ENCODE results near the gene CD72. TPM values are rescaled to one million over a fixed set of nuclear protein-coding genes. Genes with fewer than 3 reads are reported as not detected.

The CD72 gene
- total RNA-seq, 1 donor, result 2.9 TPM

DNA sequence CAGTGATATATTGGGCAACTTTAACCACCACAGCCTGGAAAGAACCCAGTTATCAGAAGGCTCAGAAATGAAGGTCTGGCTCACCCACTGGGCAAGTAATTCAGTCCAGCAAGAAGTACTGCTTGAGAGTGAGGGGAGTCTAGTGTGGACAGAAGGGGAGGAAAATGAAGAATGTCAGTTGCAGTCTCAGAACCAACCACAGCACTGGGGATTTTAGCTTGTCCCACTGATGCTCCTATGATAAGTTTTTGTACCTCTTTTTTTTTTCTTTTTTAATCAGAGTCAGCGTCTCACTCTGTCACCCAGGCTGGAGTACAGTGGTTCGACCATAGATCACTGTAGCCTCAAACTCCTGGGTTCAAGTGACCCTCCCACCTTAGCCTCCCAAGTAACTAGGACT lies 9.4 kb upstream of the CD72 start:
- Histone ChIP-seq H4K20me1 (ENCODE audit: insufficient read depth, low read length) (no peaks in the 10 kb centered on the region), H3K4me3 (ENCODE audit: insufficient read depth, low read length) (no peak overlapping the region), H3K27me3 (ENCODE audit: insufficient read depth, low read length) (no peaks in the 10 kb centered on the region), H3K4me1 (ENCODE audit: insufficient read depth, low read length) (no peaks in the 10 kb centered on the region), H3K27ac (ENCODE audit: low read depth, low read length) (no peak overlapping the region), H3K4me2 (ENCODE audit: insufficient read depth, low read length) (no peak overlapping the region), H3K36me3 (ENCODE audit: insufficient read depth, low read length) (no peaks in the 10 kb centered on the region), H2AFZ (ENCODE audit: low read length) (no peak overlapping the region), H3K9me3 (ENCODE audit: low read depth, low read length) (no peaks in the 10 kb centered on the region), H3K79me2 (ENCODE audit: insufficient read depth, low read length) (no peaks in the 10 kb centered on the region)
- TF ChIP-seq, protein P1, sequence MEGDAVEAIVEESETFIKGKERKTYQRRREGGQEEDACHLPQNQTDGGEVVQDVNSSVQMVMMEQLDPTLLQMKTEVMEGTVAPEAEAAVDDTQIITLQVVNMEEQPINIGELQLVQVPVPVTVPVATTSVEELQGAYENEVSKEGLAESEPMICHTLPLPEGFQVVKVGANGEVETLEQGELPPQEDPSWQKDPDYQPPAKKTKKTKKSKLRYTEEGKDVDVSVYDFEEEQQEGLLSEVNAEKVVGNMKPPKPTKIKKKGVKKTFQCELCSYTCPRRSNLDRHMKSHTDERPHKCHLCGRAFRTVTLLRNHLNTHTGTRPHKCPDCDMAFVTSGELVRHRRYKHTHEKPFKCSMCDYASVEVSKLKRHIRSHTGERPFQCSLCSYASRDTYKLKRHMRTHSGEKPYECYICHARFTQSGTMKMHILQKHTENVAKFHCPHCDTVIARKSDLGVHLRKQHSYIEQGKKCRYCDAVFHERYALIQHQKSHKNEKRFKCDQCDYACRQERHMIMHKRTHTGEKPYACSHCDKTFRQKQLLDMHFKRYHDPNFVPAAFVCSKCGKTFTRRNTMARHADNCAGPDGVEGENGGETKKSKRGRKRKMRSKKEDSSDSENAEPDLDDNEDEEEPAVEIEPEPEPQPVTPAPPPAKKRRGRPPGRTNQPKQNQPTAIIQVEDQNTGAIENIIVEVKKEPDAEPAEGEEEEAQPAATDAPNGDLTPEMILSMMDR (IDR thresholded peaks at IDR 0.05; ENCODE audit: extremely low read depth, low read depth, low read length), result no peak
- DNase-seq (ENCODE audit: insufficient read length, low spot score, missing footprints), result no peak

DNA sequence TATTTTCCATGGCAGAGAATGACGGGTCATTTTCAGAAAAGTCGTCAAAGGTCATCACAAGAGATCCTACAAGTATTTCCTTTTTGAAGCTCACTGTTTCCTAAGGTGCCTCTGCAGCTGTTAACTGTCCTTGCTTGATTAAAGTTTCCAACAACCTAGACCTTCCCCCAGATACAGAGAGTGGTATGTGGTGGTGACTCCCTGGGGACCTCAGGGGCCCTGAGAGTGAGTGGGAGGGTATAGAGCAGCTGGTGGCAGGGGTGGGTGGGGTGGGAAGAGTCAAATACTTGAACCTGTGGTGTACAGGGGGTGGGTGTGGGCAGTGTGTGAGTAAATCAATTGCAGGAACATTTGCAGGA lies 1.6 kb upstream of the CD72 start:
- H4K20me1 ChIP-seq (ENCODE audit: insufficient read depth, low read length), result no peaks in the 10 kb centered on the region
- TF ChIP-seq, protein P1 (IDR thresholded peaks at IDR 0.05; ENCODE audit: extremely low read depth, low read depth, low read length), result no peak

DNA sequence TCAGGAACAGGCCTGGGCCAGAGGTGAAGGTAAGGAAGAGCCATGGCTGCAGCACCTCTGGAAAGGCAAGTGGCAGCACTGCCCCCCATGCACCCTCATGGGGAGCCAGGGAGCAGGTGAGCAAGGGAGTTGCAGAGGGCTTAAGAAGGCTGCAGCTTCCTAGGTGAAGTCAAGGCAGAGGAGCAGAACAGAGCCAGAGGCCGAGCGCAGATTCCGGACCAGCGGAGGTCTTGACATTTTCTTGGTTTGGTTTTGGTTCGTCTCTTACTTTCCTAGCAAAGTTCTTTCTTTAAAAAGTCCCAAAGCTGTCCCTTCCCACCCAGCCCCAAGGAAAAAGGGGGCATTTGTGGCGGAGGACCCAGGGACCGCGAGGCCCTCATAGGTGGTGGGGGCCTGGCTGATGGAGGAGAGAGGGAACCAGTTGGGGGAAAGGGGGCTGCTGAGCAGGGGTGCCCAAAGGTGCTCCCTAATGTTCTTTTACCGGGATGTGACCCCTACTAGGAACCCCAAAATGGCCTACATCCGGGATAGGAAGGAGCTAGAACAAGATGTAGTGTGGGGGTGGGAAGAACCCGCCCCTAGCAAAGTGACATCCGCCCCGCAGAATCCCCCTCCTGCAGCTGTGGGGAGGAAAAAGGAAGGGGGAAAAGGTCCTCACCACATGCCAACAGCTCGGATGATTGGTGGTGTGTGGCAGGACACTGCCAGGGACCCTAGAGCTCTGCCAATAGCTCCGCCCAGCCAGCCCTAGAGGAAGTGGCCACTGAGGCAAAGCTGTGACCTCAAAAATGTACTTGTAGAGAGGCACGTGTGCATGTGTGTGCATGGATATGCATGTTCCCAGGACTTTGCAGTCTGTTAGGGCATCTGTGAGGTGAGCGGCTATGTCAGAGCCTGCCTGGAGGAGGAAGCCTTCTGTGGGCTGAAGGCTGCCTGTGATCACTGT lies 914 bp upstream of the CD72 start:
- Histone ChIP-seq H3K36me3 (ENCODE audit: insufficient read depth, low read length) (no peaks in the 10 kb centered on the region), H3K27ac (ENCODE audit: low read depth, low read length) (no peak overlapping the region), H3K9me3 (ENCODE audit: low read depth, low read length) (no peaks in the 10 kb centered on the region), H3K79me2 (ENCODE audit: insufficient read depth, low read length) (no peaks in the 10 kb centered on the region), H3K4me1 (ENCODE audit: insufficient read depth, low read length) (no peaks in the 10 kb centered on the region), H3K4me3 (ENCODE audit: insufficient read depth, low read length) (no peak overlapping the region), H3K27me3 (ENCODE audit: insufficient read depth, low read length) (peaks cover 9% of the 10 kb centered on the region), H2AFZ (ENCODE audit: low read length) (no peak overlapping the region), H3K4me2 (ENCODE audit: insufficient read depth, low read length) (no peak overlapping the region), H4K20me1 (ENCODE audit: insufficient read depth, low read length) (no peaks in the 10 kb centered on the region)
- no peak for DNase-seq (ENCODE audit: insufficient read length, low spot score, missing footprints)
- TF ChIP-seq, protein P1 (IDR thresholded peaks at IDR 0.05; ENCODE audit: extremely low read depth, low read depth, low read length), result no peak

More for the DNA sequence above, 1.6 kb upstream of the CD72 start:
- no peak overlapping the region for H3K27ac ChIP-seq (ENCODE audit: low read depth, low read length)
- H3K4me2 ChIP-seq (ENCODE audit: insufficient read depth, low read length), result no peak overlapping the region
- no peak overlapping the region for H3K4me3 ChIP-seq (ENCODE audit: insufficient read depth, low read length)
- H3K27me3 ChIP-seq (ENCODE audit: insufficient read depth, low read length), result peaks cover 9% of the 10 kb centered on the region
- no peaks in the 10 kb centered on the region for H3K9me3 ChIP-seq (ENCODE audit: low read depth, low read length)
- H3K79me2 ChIP-seq (ENCODE audit: insufficient read depth, low read length), result no peaks in the 10 kb centered on the region
- DNase-seq (ENCODE audit: insufficient read length, low spot score, missing footprints), result no peak
- H3K4me1 ChIP-seq (ENCODE audit: insufficient read depth, low read length), result no peaks in the 10 kb centered on the region
- no peak overlapping the region for H2AFZ ChIP-seq (ENCODE audit: low read length)
- no peaks in the 10 kb centered on the region for H3K36me3 ChIP-seq (ENCODE audit: insufficient read depth, low read length)

DNA sequence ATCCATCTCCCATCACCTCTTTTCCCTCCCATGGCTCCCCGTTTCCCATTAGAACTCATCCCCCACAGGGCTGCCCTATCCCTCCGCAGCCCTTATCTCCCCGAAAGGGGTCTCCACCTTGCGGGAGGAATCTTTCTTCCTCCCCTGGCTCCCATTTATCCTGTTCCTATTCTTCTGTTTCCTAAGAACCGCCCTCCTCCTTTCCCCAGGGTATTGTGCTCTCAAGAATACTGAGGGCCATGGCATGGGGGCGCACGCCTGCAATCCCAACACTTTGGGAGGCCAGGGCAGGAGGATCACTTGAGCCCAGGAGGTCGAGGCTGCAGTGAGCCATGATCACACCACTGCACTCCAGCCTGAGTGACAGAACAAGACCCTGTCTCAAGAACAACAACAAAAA lies 665 bp downstream of the CD72 start:
- no peaks in the 10 kb centered on the region for H4K20me1 ChIP-seq (ENCODE audit: insufficient read depth, low read length)
- TF ChIP-seq, protein P1 (IDR thresholded peaks at IDR 0.05; ENCODE audit: extremely low read depth, low read depth, low read length), result no peak
- no peaks in the 10 kb centered on the region for H3K36me3 ChIP-seq (ENCODE audit: insufficient read depth, low read length)
- H3K9me3 ChIP-seq (ENCODE audit: low read depth, low read length), result no peaks in the 10 kb centered on the region
- H2AFZ ChIP-seq (ENCODE audit: low read length), result peak overlapping the region; percentile 98
- DNase-seq (ENCODE audit: insufficient read length, low spot score, missing footprints), result no peak
- peak overlapping the region; percentile 68 for H3K4me3 ChIP-seq (ENCODE audit: insufficient read depth, low read length)
- peaks cover 12% of the 10 kb centered on the region for H3K27me3 ChIP-seq (ENCODE audit: insufficient read depth, low read length)
- H3K79me2 ChIP-seq (ENCODE audit: insufficient read depth, low read length), result no peaks in the 10 kb centered on the region
- no peaks in the 10 kb centered on the region for H3K4me1 ChIP-seq (ENCODE audit: insufficient read depth, low read length)
- H3K27ac ChIP-seq (ENCODE audit: low read depth, low read length), result no peak overlapping the region
- peak overlapping the region; percentile 93 for H3K4me2 ChIP-seq (ENCODE audit: insufficient read depth, low read length)

All from osteoblast (primary cell).